Heart right ventricle (tissue), 16 donors: Measurements from ENCODE around the gene NKX6-1. TPM values are rescaled to one million over a fixed set of nuclear protein-coding genes. Genes with fewer than 3 reads are reported as not detected.

Experiments
- ATAC-seq, 8 donors: fragments of 200-7000 bp; cut with Tn5 transposase; one replicate each; pipeline ENCODE4 v1.9.1; 2020; ENCODE audit warnings: mild to moderate bottlenecking in 8 of 8, moderate library complexity in 8 of 8, moderate number of reproducible peaks in 1 of 8
- DNase-seq, 2 donors: peaks; one replicate each; pipeline ENCODE4 v3.0.0-alpha.2; 2020
- H3K27ac ChIP-seq, 10 donors: fragments of 200-600 bp; sonication (generic) in 2 of 10; one replicate each; pipeline versions ENCODE4 v1.5.0 to v1.8.0; 2020 to 2022; ENCODE audit warnings: mild to moderate bottlenecking in 3 of 10
- H3K27me3 ChIP-seq, 7 donors: fragments of 200-600 bp; one replicate each; pipeline ENCODE4 v1.8.0; 2021 to 2022; ENCODE audit warnings: mild to moderate bottlenecking in 2 of 7
- H3K36me3 ChIP-seq, 9 donors: fragments of 200-600 bp; sonication (generic) in 1 of 9; one replicate each; pipeline versions ENCODE4 v1.5.0 to v1.8.0; 2020 to 2022; ENCODE audit warnings: mild to moderate bottlenecking in 2 of 9
- H3K4me1 ChIP-seq, 9 donors: fragments of 200-600 bp; sonication (generic) in 1 of 9; one replicate each; pipeline versions ENCODE4 v1.5.0 to v1.8.0; 2020 to 2022; ENCODE audit warnings: mild to moderate bottlenecking in 4 of 9
- H3K4me3 ChIP-seq, 10 donors: fragments of 200-600 bp; sonication (generic) in 2 of 10; one replicate each; pipeline versions ENCODE4 v1.5.0 to v1.8.0; 2020 to 2022; ENCODE audit warnings: mild to moderate bottlenecking in 7 of 10, moderate library complexity in 2 of 10
- H3K9me3 ChIP-seq, 11 donors: fragments of 200-600 bp in 10 of 11; sonication (generic) in 2 of 11; one replicate each; pipeline versions ENCODE4 v1.5.0 to v1.8.0; 2013 to 2022; ENCODE audit warnings: mild to moderate bottlenecking in 2 of 11, control low read depth in 1 of 11, moderate library complexity in 1 of 11
- CTCF ChIP-seq, 9 donors: fragments of 200-600 bp; sonication (generic) in 2 of 9; IDR thresholded peaks; one replicate each; pipeline versions ENCODE4 v1.5.0 to v1.8.0; 2021 to 2022; ENCODE audit warnings: antibody characterized with exemption in 9 of 9, mild to moderate bottlenecking in 5 of 9, moderate library complexity in 1 of 9
- WGBS, 2 donors: extraction: QIAGEN DNeasy Blood & Tissue Kit; methylation state at CpG; one replicate each; pipeline ENCODE4 v1.1.7; 2013; ENCODE audit warnings: inconsistent platforms in 1 of 2; 5-methylcytosine and 5-hydroxymethylcytosine counted together
- intact Hi-C, 10 donors: fragments of 100-400 bp; cut with DNase I; formaldehyde crosslinking; loops; one replicate each; pipeline versions ENCODE4 v1.11.1 to v1.14.2; 2022
- polyA plus RNA-seq, 2 donors: library from polyadenylated mRNA; stranded (reverse); fragments of 200-250 nt; gene quantifications; one replicate each; pipeline ENCODE4 v1.2.3, GENCODE V29; 2013
- total RNA-seq, 10 donors: library from RNA; stranded (reverse); fragmentation: NEBNext Ultra II Directional in 3 of 10; extraction: Animal tissue kit (Norgen Biotek cat#: 25700) in 3 of 10; gene quantifications; one replicate each; pipeline versions ENCODE4 v1.2.1 to v1.2.4, GENCODE V29; 2021 to 2023
- donor health status: Arrhythmogenic right ventricular cardiomyopathy.
- donor health status: ischemic (EF 13 %, LVEDD 7.1; RV severe dilation, severe dysfunction).
- donor health status: healthy with polysubstance abuse.
- donor health status: DM: no; HTN: yes; CAD: no.
- donor health status: DM: no; HTN: no; CAD: no.
- donor health status: ischemic (EF 25% LVEDD 6.9; RV normal size, moderate dysfunction).
- donor health status: ischemic (EF 25% LVEDD 5.7; RV mildly dilated, moderate dysfunction).
- donor health status: healthy.
- donor health status: DM: yes; HTN: yes; CAD: no.
- donor health status: Ischemic cardiomyopathy.
- donor health status: ischemic (EF 35%, LVEDD 5.7; RV mildly dilated, moderate dysfunction).
- donor health status: nonischemic (EF 11% LVEDD 7.7; RV severe dilation, severe dysfunction).
- donor health status: DM: yes; HTN: yes; CAD: no.
- donor health status: PGD.
- donor health status: ischemic (EF 29% LVEDD 5.4; RV normal size, mild dysfunction).
- donor health status: nonischemic (EF 23%, LVEDD 6.1; RV moderate dilation, normal function).

Gene NKX6-1
- total and polyA plus RNA-seq, 12 donors, result not detected

- no peak for DNase-seq
- no peak overlapping the region for H3K27ac ChIP-seq
- H3K27me3 ChIP-seq, result peaks cover 23 to 99% (median 98%) of the 10 kb centered on the region in 7 donors
- no peak overlapping the region for H3K4me3 ChIP-seq
- no peak for ATAC-seq
- intact Hi-C loops, result no loop called here
- 12 to 13% methylated on average over 6 of the region's 6 CpGs for WGBS, 2 donors
- H3K36me3 ChIP-seq, result no peaks in the 10 kb centered on the region
- no peak for TF ChIP-seq CTCF (IDR thresholded peaks at IDR 0.05)
- no peaks in the 10 kb centered on the region for H3K9me3 ChIP-seq
- H3K4me1 ChIP-seq, result peaks cover 0 to 20% (median 5%) of the 10 kb centered on the region in 9 donors
These were observed 7.6 kb downstream of the NKX6-1 start for GRCh38 chr4:84491481-84491880.

- H3K4me3 ChIP-seq, result no peak overlapping the region
- TF ChIP-seq CTCF (IDR thresholded peaks at IDR 0.05), result no peak
- H3K27me3 ChIP-seq, result peaks cover 17 to 99% (median 97%) of the 10 kb centered on the region in 7 donors
- no peak for ATAC-seq
- no peak for DNase-seq
- peaks cover 0 to 12% (median 5%) of the 10 kb centered on the region in 9 donors for H3K4me1 ChIP-seq
- no peaks in the 10 kb centered on the region for H3K36me3 ChIP-seq
- WGBS, 2 donors, result 21 to 48% methylated on average over 1 of the region's 1 CpG
- intact Hi-C loops, result no loop called here
- no peaks in the 10 kb centered on the region for H3K9me3 ChIP-seq
- H3K27ac ChIP-seq, result no peak overlapping the region
These were observed 8.4 kb downstream of the NKX6-1 start for GRCh38 chr4:84490663-84491062.

GRCh38 chr4:84484236-84484635, 14.9 kb downstream of the NKX6-1 start:
- no peak for TF ChIP-seq CTCF (IDR thresholded peaks at IDR 0.05)
- intact Hi-C loops, result no loop called here
- no peak overlapping the region for H3K27ac ChIP-seq
- peaks cover 24 to 99% (median 98%) of the 10 kb centered on the region in 7 donors for H3K27me3 ChIP-seq
- ATAC-seq (no peak), DNase-seq (no peak)
- peaks cover 0 to 29% (median 16%) of the 10 kb centered on the region in 9 donors for H3K4me1 ChIP-seq
- WGBS, 2 donors, result 10 to 12% methylated on average over 4 of the region's 4 CpGs
- no peaks in the 10 kb centered on the region for H3K36me3 ChIP-seq
- H3K9me3 ChIP-seq, result no peaks in the 10 kb centered on the region
- H3K4me3 ChIP-seq, result no peak overlapping the region

GRCh38 chr4:84483688-84484087, 15.4 kb downstream of the NKX6-1 start:
- DNase-seq, result no peak
- no peak overlapping the region for H3K4me3 ChIP-seq
- intact Hi-C loops, result no loop called here
- peak in 1 of 8 donors; percentile 21 for ATAC-seq
- 4 to 8% methylated on average over 20 of the region's 20 CpGs for WGBS, 2 donors
- no peaks in the 10 kb centered on the region for H3K36me3 ChIP-seq
- peaks cover 0 to 29% (median 16%) of the 10 kb centered on the region in 9 donors for H3K4me1 ChIP-seq
- no peak overlapping the region for H3K27ac ChIP-seq
- no peak for TF ChIP-seq CTCF (IDR thresholded peaks at IDR 0.05)
- H3K9me3 ChIP-seq, result no peaks in the 10 kb centered on the region
- peaks cover 24 to 100% (median 99%) of the 10 kb centered on the region in 7 donors for H3K27me3 ChIP-seq
